Liver (tissue), 9 donors: ENCODE data around the gene TESK2. TPM values are rescaled to one million over a fixed set of nuclear protein-coding genes. Genes with fewer than 3 reads are reported as not detected.

Experiments used
- DNase-seq: peaks from one replicate; pipeline ENCODE4 v3.0.0-alpha.2; 2017; ENCODE audit warnings: low spot score
- H3K27ac ChIP-seq, 2 donors: one replicate each; pipeline ENCODE4 v1.7.0; 2013; ENCODE audit warnings: inconsistent platforms in 2 of 2, low read length in 2 of 2, control low read depth in 1 of 2, low read depth in 1 of 2, mild to moderate bottlenecking in 1 of 2
- H3K27me3 ChIP-seq, 4 donors: one replicate each; pipeline versions ENCODE4 v1.6.1 to v1.7.0; 2013; ENCODE audit warnings: low read length in 3 of 4, inconsistent platforms in 1 of 4, mild to moderate bottlenecking in 1 of 4, moderate library complexity in 1 of 4; ENCODE audit not compliant: control insufficient read depth in 4 of 4, insufficient read depth in 4 of 4
- H3K36me3 ChIP-seq, 4 donors: one replicate each; pipeline versions ENCODE4 v1.6.1 to v1.7.0; 2013; ENCODE audit warnings: low read length in 3 of 4, mild to moderate bottlenecking in 3 of 4, low read depth in 1 of 4, moderate library complexity in 1 of 4; ENCODE audit not compliant: control insufficient read depth in 4 of 4, insufficient read depth in 3 of 4
- H3K4me1 ChIP-seq, 4 donors: one replicate each; pipeline versions ENCODE4 v1.6.1 to v1.7.0; 2013; ENCODE audit warnings: low read length in 3 of 4, mild to moderate bottlenecking in 3 of 4, moderate library complexity in 1 of 4; ENCODE audit not compliant: control insufficient read depth in 4 of 4, insufficient read depth in 4 of 4
- H3K4me3 ChIP-seq, 3 donors: one replicate each; pipeline versions ENCODE4 v1.6.1 to v1.7.0; 2013; ENCODE audit warnings: low read length in 3 of 3, control low read depth in 1 of 3, low read depth in 1 of 3, mild to moderate bottlenecking in 1 of 3
- H3K9ac ChIP-seq, 2 donors: one replicate each; pipeline ENCODE4 v1.7.0; 2013; ENCODE audit warnings: low read length in 2 of 2, mild to moderate bottlenecking in 2 of 2, moderate library complexity in 2 of 2, control low read depth in 1 of 2, low read depth in 1 of 2
- H3K9me3 ChIP-seq, 4 donors: one replicate each; pipeline versions ENCODE4 v1.6.1 to v1.7.0; 2013; ENCODE audit warnings: low read length in 3 of 4; ENCODE audit not compliant: control insufficient read depth in 4 of 4
- EGR1 ChIP-seq, 2 donors: IDR thresholded peaks; 2 replicates each; pipeline ENCODE4 v1.6.1; 2016 to 2018; ENCODE audit warnings: antibody characterized with exemption in 2 of 2, low read depth in 2 of 2
- FOXA1 ChIP-seq: IDR thresholded peaks from 2 replicates; pipeline ENCODE4 v1.6.1; 2016; ENCODE audit warnings: antibody characterized with exemption
- FOXA2 ChIP-seq: IDR thresholded peaks from 2 replicates; pipeline ENCODE4 v1.6.1; 2016; ENCODE audit warnings: antibody characterized with exemption
- HNF4A ChIP-seq, 2 donors: conservative IDR thresholded peaks; 2 replicates each; pipeline ENCODE4 v1.6.1; 2016; ENCODE audit warnings: antibody characterized with exemption in 2 of 2, mild to moderate bottlenecking in 2 of 2
- HNF4G ChIP-seq: IDR thresholded peaks from 2 replicates; pipeline ENCODE4 v1.6.1; 2016; ENCODE audit warnings: antibody characterized with exemption
- JUND ChIP-seq, 2 donors: IDR thresholded peaks; 2 replicates each; pipeline ENCODE4 v1.6.1; 2016; ENCODE audit warnings: antibody characterized with exemption in 2 of 2
- NR2F2 ChIP-seq: IDR thresholded peaks from 2 replicates; pipeline ENCODE4 v1.6.1; 2016; ENCODE audit warnings: antibody characterized with exemption
- RAD21 ChIP-seq, 2 donors: IDR thresholded peaks; 2 replicates each; pipeline ENCODE4 v1.6.1; 2016; ENCODE audit warnings: antibody characterized with exemption in 2 of 2, mild to moderate bottlenecking in 2 of 2
- RXRA ChIP-seq, 2 donors: IDR thresholded peaks; 2 replicates each; pipeline ENCODE4 v1.6.1; 2017 to 2018; ENCODE audit warnings: antibody characterized with exemption in 2 of 2, mild to moderate bottlenecking in 1 of 2
- SP1 ChIP-seq: IDR thresholded peaks from 2 replicates; pipeline ENCODE4 v1.6.1; 2018; ENCODE audit warnings: antibody characterized with exemption, mild to moderate bottlenecking
- TAF1 ChIP-seq: conservative IDR thresholded peaks from 2 replicates; pipeline ENCODE4 v1.6.1; 2016; ENCODE audit warnings: antibody characterized with exemption, mild to moderate bottlenecking
- YY1 ChIP-seq: IDR thresholded peaks from 2 replicates; pipeline ENCODE4 v1.6.1; 2016; ENCODE audit warnings: antibody characterized with exemption, mild to moderate bottlenecking
- WGBS: extraction: QIAGEN DNeasy Blood & Tissue Kit; methylation state at CpG from one replicate; pipeline ENCODE4 v1.1.7; 2013; 5-methylcytosine and 5-hydroxymethylcytosine counted together
- polyA plus RNA-seq, 2 donors: library from polyadenylated mRNA; stranded (reverse) in 1 of 2; unstranded in 1 of 2; fragments of 200-250 nt in 1 of 2; fragments of >200 nt in 1 of 2; fragmentation: Nextera tagmentation in 1 of 2; extraction: Ambion mirVana in 1 of 2; gene quantifications; one replicate each; pipeline versions ENCODE4 v1.2.1 to v1.2.3, GENCODE V29; 2013 to 2015
- total RNA-seq, 2 donors: library from RNA; depleted of rRNA; stranded (reverse); fragments of >200 nt; gene quantifications; one replicate each; pipeline ENCODE4 v1.2.3, GENCODE V29; 2014
- TF ChIP-seq, protein P1 (sequence below): IDR thresholded peaks from 2 replicates; pipeline ENCODE4 v1.6.1; 2016; ENCODE audit warnings: antibody characterized with exemption
- TF ChIP-seq, protein P2 (sequence below): IDR thresholded peaks from 2 replicates; pipeline ENCODE4 v1.6.1; 2016; ENCODE audit warnings: antibody characterized with exemption
- TF ChIP-seq, protein P3 (sequence below): IDR thresholded peaks from 2 replicates; pipeline ENCODE4 v1.6.1; 2016; ENCODE audit warnings: antibody characterized with exemption, mild to moderate bottlenecking
- TF ChIP-seq, protein P4 (sequence below): fragments of 150-350 bp; IDR thresholded peaks from 2 replicates; pipeline ENCODE4 v1.5.1; 2017; ENCODE audit warnings: improper control_type of control experiment, low read depth, low read length; ENCODE audit not compliant: missing input control
- TF ChIP-seq, protein P5 (sequence below): IDR thresholded peaks from 2 replicates; pipeline ENCODE4 v1.6.1; 2016; ENCODE audit warnings: antibody characterized with exemption
- donor health status: healthy.
- donor health status: healthy.
- donor health status: healthy.
- donor health status: healthy.
- donor health status: healthy.

Gene TESK2
- total and polyA plus RNA-seq, 4 donors: 2.4 to 8.2 (median 5.2) TPM

DNA sequence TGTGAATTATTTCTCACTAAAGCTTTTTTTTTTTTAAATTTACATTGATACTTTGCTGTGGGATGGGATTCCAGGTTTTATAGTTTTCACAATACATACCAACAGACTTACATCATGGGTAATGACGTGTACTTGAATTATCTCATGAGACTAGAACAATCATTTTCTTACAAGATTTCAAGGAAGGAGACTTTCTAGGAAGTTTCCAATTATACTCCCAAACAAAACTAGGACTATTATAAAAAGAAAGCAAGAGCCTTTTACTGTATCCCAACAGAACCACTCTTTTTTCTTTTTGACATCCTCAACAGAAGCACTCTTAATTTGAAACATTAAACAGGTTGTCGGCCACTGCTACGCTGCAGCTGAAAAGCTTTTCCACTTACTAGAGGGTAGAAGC is 48.7 kb downstream of the TESK2 start:
- no peaks in the 10 kb centered on the region for H3K36me3 ChIP-seq
- H3K4me1 ChIP-seq: peaks cover 0 to 4% (median 2%) of the 10 kb centered on the region in 4 donors
- H3K9ac ChIP-seq: no peak overlapping the region
- no peak for TF ChIP-seq HNF4A (conservative IDR thresholded peaks at IDR 0.05)
- no peak for TF ChIP-seq TAF1
- no peak for TF ChIP-seq FOXA1
- TF ChIP-seq, protein P1, sequence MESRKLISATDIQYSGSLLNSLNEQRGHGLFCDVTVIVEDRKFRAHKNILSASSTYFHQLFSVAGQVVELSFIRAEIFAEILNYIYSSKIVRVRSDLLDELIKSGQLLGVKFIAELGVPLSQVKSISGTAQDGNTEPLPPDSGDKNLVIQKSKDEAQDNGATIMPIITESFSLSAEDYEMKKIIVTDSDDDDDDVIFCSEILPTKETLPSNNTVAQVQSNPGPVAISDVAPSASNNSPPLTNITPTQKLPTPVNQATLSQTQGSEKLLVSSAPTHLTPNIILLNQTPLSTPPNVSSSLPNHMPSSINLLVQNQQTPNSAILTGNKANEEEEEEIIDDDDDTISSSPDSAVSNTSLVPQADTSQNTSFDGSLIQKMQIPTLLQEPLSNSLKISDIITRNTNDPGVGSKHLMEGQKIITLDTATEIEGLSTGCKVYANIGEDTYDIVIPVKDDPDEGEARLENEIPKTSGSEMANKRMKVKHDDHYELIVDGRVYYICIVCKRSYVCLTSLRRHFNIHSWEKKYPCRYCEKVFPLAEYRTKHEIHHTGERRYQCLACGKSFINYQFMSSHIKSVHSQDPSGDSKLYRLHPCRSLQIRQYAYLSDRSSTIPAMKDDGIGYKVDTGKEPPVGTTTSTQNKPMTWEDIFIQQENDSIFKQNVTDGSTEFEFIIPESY: no peak
- TF ChIP-seq RXRA (IDR thresholded peaks at IDR 0.05): no peak
- TF ChIP-seq, protein P2, sequence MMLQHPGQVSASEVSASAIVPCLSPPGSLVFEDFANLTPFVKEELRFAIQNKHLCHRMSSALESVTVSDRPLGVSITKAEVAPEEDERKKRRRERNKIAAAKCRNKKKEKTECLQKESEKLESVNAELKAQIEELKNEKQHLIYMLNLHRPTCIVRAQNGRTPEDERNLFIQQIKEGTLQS: no peak
- no peak for TF ChIP-seq YY1
- no peak for TF ChIP-seq NR2F2
- no peak for TF ChIP-seq EGR1 (IDR thresholded peaks at IDR 0.05; ENCODE audit: low read depth in 2 of 2)
- TF ChIP-seq JUND (IDR thresholded peaks at IDR 0.05): no peak
- no peak for TF ChIP-seq SP1
- TF ChIP-seq, protein P3, sequence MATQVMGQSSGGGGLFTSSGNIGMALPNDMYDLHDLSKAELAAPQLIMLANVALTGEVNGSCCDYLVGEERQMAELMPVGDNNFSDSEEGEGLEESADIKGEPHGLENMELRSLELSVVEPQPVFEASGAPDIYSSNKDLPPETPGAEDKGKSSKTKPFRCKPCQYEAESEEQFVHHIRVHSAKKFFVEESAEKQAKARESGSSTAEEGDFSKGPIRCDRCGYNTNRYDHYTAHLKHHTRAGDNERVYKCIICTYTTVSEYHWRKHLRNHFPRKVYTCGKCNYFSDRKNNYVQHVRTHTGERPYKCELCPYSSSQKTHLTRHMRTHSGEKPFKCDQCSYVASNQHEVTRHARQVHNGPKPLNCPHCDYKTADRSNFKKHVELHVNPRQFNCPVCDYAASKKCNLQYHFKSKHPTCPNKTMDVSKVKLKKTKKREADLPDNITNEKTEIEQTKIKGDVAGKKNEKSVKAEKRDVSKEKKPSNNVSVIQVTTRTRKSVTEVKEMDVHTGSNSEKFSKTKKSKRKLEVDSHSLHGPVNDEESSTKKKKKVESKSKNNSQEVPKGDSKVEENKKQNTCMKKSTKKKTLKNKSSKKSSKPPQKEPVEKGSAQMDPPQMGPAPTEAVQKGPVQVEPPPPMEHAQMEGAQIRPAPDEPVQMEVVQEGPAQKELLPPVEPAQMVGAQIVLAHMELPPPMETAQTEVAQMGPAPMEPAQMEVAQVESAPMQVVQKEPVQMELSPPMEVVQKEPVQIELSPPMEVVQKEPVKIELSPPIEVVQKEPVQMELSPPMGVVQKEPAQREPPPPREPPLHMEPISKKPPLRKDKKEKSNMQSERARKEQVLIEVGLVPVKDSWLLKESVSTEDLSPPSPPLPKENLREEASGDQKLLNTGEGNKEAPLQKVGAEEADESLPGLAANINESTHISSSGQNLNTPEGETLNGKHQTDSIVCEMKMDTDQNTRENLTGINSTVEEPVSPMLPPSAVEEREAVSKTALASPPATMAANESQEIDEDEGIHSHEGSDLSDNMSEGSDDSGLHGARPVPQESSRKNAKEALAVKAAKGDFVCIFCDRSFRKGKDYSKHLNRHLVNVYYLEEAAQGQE: no peak
- TF ChIP-seq, protein P4, sequence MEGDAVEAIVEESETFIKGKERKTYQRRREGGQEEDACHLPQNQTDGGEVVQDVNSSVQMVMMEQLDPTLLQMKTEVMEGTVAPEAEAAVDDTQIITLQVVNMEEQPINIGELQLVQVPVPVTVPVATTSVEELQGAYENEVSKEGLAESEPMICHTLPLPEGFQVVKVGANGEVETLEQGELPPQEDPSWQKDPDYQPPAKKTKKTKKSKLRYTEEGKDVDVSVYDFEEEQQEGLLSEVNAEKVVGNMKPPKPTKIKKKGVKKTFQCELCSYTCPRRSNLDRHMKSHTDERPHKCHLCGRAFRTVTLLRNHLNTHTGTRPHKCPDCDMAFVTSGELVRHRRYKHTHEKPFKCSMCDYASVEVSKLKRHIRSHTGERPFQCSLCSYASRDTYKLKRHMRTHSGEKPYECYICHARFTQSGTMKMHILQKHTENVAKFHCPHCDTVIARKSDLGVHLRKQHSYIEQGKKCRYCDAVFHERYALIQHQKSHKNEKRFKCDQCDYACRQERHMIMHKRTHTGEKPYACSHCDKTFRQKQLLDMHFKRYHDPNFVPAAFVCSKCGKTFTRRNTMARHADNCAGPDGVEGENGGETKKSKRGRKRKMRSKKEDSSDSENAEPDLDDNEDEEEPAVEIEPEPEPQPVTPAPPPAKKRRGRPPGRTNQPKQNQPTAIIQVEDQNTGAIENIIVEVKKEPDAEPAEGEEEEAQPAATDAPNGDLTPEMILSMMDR: no peak
- no peak for TF ChIP-seq HNF4G
- no peak for TF ChIP-seq FOXA2
- 88% methylated on average over 3 of the region's 3 CpGs for WGBS
- no peak overlapping the region for H3K27ac ChIP-seq
- H3K27me3 ChIP-seq: no peaks in the 10 kb centered on the region
- no peak overlapping the region for H3K4me3 ChIP-seq
- H3K9me3 ChIP-seq: no peaks in the 10 kb centered on the region
- DNase-seq: no peak

DNA sequence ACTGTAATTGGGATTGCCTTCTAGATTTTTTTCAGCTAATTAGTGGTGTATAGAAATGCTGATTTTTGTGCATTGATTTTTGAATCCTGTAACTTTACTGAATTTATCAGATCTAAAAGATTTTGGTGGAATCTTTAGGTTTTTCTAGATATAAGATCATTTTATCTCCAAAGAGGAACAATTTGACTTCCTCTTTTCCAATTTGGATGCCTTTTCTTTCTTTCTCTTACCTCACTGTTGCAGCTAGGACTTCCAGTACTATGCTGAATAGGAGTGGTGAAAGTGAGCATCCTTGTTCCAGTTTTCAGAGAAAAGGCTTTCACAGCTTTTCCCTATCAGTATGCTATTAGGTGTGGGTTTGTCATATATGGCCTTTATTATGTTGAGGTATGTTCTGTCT is 53.6 kb downstream of the TESK2 start:
- H3K9me3 ChIP-seq: no peaks in the 10 kb centered on the region
- no peaks in the 10 kb centered on the region for H3K27me3 ChIP-seq
- no peak overlapping the region for H3K4me3 ChIP-seq
- no peak overlapping the region for H3K27ac ChIP-seq
- H3K36me3 ChIP-seq: no peaks in the 10 kb centered on the region
- no peak overlapping the region for H3K9ac ChIP-seq
- no peak for DNase-seq
- no peaks in the 10 kb centered on the region for H3K4me1 ChIP-seq
- TF ChIP-seq, protein P5, sequence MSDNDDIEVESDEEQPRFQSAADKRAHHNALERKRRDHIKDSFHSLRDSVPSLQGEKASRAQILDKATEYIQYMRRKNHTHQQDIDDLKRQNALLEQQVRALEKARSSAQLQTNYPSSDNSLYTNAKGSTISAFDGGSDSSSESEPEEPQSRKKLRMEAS: no peak
- no peak for TF ChIP-seq FOXA1
- no peak for TF ChIP-seq EGR1 (IDR thresholded peaks at IDR 0.05; ENCODE audit: low read depth in 2 of 2)
- TF ChIP-seq TAF1: no peak
- TF ChIP-seq HNF4G: no peak
- TF ChIP-seq, protein P4: no peak
- TF ChIP-seq RXRA (IDR thresholded peaks at IDR 0.05): no peak
- TF ChIP-seq YY1: no peak
- TF ChIP-seq, protein P2: no peak
- TF ChIP-seq RAD21 (IDR thresholded peaks at IDR 0.05): no peak
- TF ChIP-seq, protein P3: no peak
- TF ChIP-seq SP1: no peak
- TF ChIP-seq FOXA2: no peak
- no peak for TF ChIP-seq HNF4A (conservative IDR thresholded peaks at IDR 0.05)
